GM12878 (cell line): Measurements from ENCODE around the gene ATP6V1C2. TPM values are rescaled to one million over a fixed set of nuclear protein-coding genes. Genes with fewer than 3 reads are reported as not detected.

Source experiments
- ATAC-seq: fragments of 200-7000 bp; cut with Tn5 transposase; 3 replicates; pipeline ENCODE4 v1.9.1; 2020; ENCODE audit warnings: mild to moderate bottlenecking, moderate library complexity
- BruUV-seq: library from RNA; stranded (reverse); fragments of 400-500 nt; replicated peaks from 2 replicates; lab custom pipeline; 2021; lab: Mats Ljungman, UMichigan
- CTCF ChIA-PET: fragments of 300-600 bp; sonication (Branson Sonifier 250); formaldehyde crosslinking; extraction: SDS; loops from one replicate; lab custom pipeline; 2021; ENCODE audit warnings: inconsistent platforms; lab: Yijun Ruan, JAX
- POLR2A ChIA-PET: fragments of 350-600 bp; formaldehyde crosslinking; extraction: SDS; loops from one replicate; lab custom pipeline; 2021; ENCODE audit warnings: inconsistent platforms; lab: Charles Lee
- RAD21 ChIA-PET: fragments of 300-600 bp; sonication (Branson Sonifier 250); formaldehyde crosslinking; loops from one replicate; lab custom pipeline; 2023; ENCODE audit warnings: antibody characterized with exemption; ENCODE audit not compliant: unreplicated experiment; lab: Charles Lee
- SMC1A ChIA-PET: fragments of 300-600 bp; sonication (Branson Sonifier 250); formaldehyde crosslinking; loops from one replicate; lab custom pipeline; 2023; ENCODE audit not compliant: unreplicated experiment, uncharacterized antibody; lab: Charles Lee
- DNase-seq: peaks from one replicate; pipeline ENCODE4 v3.0.0-alpha.2; 2011; ENCODE audit warnings: low read depth, low spot score
- FAIRE-seq: peaks from 3 replicates; lab custom pipeline; 2011; peaks lifted over from hg19 to GRCh38; lab: Jason Lieb, UNC
- H2AFZ ChIP-seq: 2 replicates; pipeline ENCODE4 v1.6.0; 2011; ENCODE audit warnings: low read depth, low read length, control low read depth; ENCODE audit not compliant: control insufficient read depth
- H3K27ac ChIP-seq: 2 replicates; pipeline ENCODE4 v1.5.1; 2011; ENCODE audit warnings: control low read depth; ENCODE audit not compliant: control insufficient read depth, insufficient read depth
- H3K27me3 ChIP-seq, 2 experiments: replicated peaks in 1 of 2; 2 replicates each; pipeline versions ENCODE4 v1.6.0 to v1.6.1; 2011; ENCODE audit warnings: low read length in 1 of 2; ENCODE audit not compliant: control insufficient read depth in 2 of 2, insufficient read depth in 2 of 2
- H3K36me3 ChIP-seq, 2 experiments: 2 replicates each; pipeline ENCODE4 v1.5.1; 2011; ENCODE audit warnings: low read length in 1 of 2; ENCODE audit not compliant: control insufficient read depth in 2 of 2, insufficient read depth in 2 of 2
- H3K4me1 ChIP-seq: 2 replicates; pipeline ENCODE4 v1.6.1; 2011; ENCODE audit warnings: mild to moderate bottlenecking, low read length, moderate library complexity, mixed read lengths; ENCODE audit not compliant: control insufficient read depth, insufficient read depth
- H3K4me2 ChIP-seq: 2 replicates; pipeline ENCODE4 v1.6.0; 2011; ENCODE audit warnings: control low read depth; ENCODE audit not compliant: control insufficient read depth, insufficient read depth
- H3K4me3 ChIP-seq: fragments of 200-600 bp; sonication (generic); 2 replicates; pipeline ENCODE4 v1.5.1; 2016
- H3K79me2 ChIP-seq: 2 replicates; pipeline ENCODE4 v1.6.0; 2011; ENCODE audit warnings: low read length; ENCODE audit not compliant: control insufficient read depth, insufficient read depth
- H3K9ac ChIP-seq: 2 replicates; pipeline ENCODE4 v1.8.0; 2011; ENCODE audit warnings: low read length, control low read depth, mixed read lengths; ENCODE audit not compliant: control insufficient read depth, insufficient read depth
- H3K9me3 ChIP-seq: replicated peaks from 3 replicates; pipeline ENCODE4 v1.5.1; 2011; ENCODE audit warnings: mild to moderate bottlenecking, low read length; ENCODE audit not compliant: control insufficient read depth, insufficient read depth
- H4K20me1 ChIP-seq: 2 replicates; pipeline ENCODE4 v1.6.0; 2011; ENCODE audit not compliant: control insufficient read depth, insufficient read depth
- CTCF ChIP-seq, 3 experiments: IDR thresholded peaks in 2 of 3; conservative IDR thresholded peaks in 1 of 3; 2 replicates each; pipeline ENCODE4 v1.5.1; 2011; ENCODE audit warnings: low read depth in 3 of 3, low read length in 3 of 3, mild to moderate bottlenecking in 3 of 3, control low read depth in 2 of 3, moderate library complexity in 2 of 3, inconsistent platforms in 1 of 3, mixed read lengths in 1 of 3; ENCODE audit not compliant: control insufficient read depth in 2 of 3, insufficient read depth in 1 of 3; ENCODE audit errors: extremely low read depth in 1 of 3
- E4F1 ChIP-seq: fragments of 450-650 bp; IDR thresholded peaks from 2 replicates; pipeline ENCODE4 v1.6.1; 2018; ENCODE audit warnings: borderline replicate concordance, mild to moderate bottlenecking; ENCODE audit not compliant: partially characterized antibody
- ZBTB33 ChIP-seq: fragments of 450-650 bp; IDR thresholded peaks from 2 replicates; pipeline ENCODE4 v1.6.1; 2017; ENCODE audit warnings: mild to moderate bottlenecking
- WGBS: methylation state at CpG from one replicate; pipeline ENCODE4 v1.1.6; 2016; ENCODE audit warnings: low lambda C conversion rate; ENCODE audit not compliant: insufficient replicate concordance, insufficient coverage; ENCODE audit errors: missing lambda C conversion rate; 5-methylcytosine and 5-hydroxymethylcytosine counted together
- in situ Hi-C: fragments of 300-500 bp; cut with MboI; formaldehyde crosslinking; loops from 9 replicates; pipeline ENCODE4 v1.14.3; 2018; ENCODE audit warnings: mixed read lengths
- intact Hi-C: fragments of 100-400 bp; cut with micrococcal nuclease; formaldehyde crosslinking; loops from one replicate; pipeline ENCODE4 v1.14.2; 2022; ENCODE audit not compliant: unreplicated experiment
- polyA plus RNA-seq, 11 experiments: library from polyadenylated mRNA; depleted of rRNA in 4 of 11; unstranded in 6 of 11; stranded (reverse) in 5 of 11; fragments of >200 nt; fragmentation: Nextera tagmentation in 4 of 11; fragmentation: Illumina TruSeq in 1 of 11; extraction: Ambion mirVana in 4 of 11; extraction: Trizol in 1 of 11; gene quantifications; 1 replicate in 1 of 11; 2 replicates in 10 of 11; pipeline versions ENCODE4 v1.2.1 to v1.2.3, GENCODE V29; 2011 to 2016; ENCODE audit warnings: inconsistent platforms in 2 of 11, missing spikeins in 2 of 11, low read depth in 1 of 11
- total RNA-seq, 4 experiments: library from RNA; depleted of rRNA in 3 of 4; stranded (reverse); fragments of >200 nt in 3 of 4; fragmentation: Illumina TruSeq in 1 of 4; extraction: Trizol in 1 of 4; gene quantifications; 2 replicates each; pipeline versions ENCODE4 v1.2.1 to v1.2.3, GENCODE V29; 2013 to 2021

The ATP6V1C2 gene
- total and polyA plus RNA-seq, 10 of the 15 experiments (the other 5 are each of a cell fraction or from before 2014, with no cell fraction given), result 0.04 to 1.5 (median 0.24) TPM; not detected in 1

- Histone ChIP-seq H3K27ac (no peak overlapping the region), H2AFZ (no peak overlapping the region), H3K27me3 (no peaks in the 10 kb centered on the region), H4K20me1 (0 out of 2 replicates have a peak, but pooled peaks cover 4% of the 10 kb centered on the region), H3K9ac (no peak overlapping the region), H3K79me2 (peaks cover 4% of the 10 kb centered on the region), H3K4me3 (no peak overlapping the region)
- in situ Hi-C loops, result no loop called here
- DNase-seq (no peak), ATAC-seq (no peak)
- WGBS, result 90% methylated on average over 17 of the region's 17 CpGs
- RAD21 ChIA-PET, result no interaction called here
- POLR2A ChIA-PET, result no interaction called here
- TF ChIP-seq ZBTB33 (peak; percentile 94), CTCF (IDR thresholded peaks at IDR 0.05 in 2 of 3, conservative IDR thresholded peaks at IDR 0.05 in 1 of 3; ENCODE audit: control insufficient read depth in 2 of 3, extremely low read depth in 1 of 3, insufficient read depth in 1 of 3, low read depth in 3 of 3, low read length in 3 of 3) (peak in 1 of 3 experiments; percentile 11; a peak in 1 of 6 replicates), E4F1 (no peak)
- TF ChIP-seq, all 136 proteins: peak for 2
- Histone ChIP-seq H3K4me1 (peaks cover 28% of the 10 kb centered on the region), H3K9me3 (no peaks in the 10 kb centered on the region), H3K4me2 (0 out of 2 replicates have a peak overlapping the region, but pooled peaks have one; percentile 35), H3K36me3 (peaks cover 16 to 49% of the 10 kb centered on the region in 2 experiments)
- intact Hi-C loops, result loop anchor here (2.0 kb wide), 1 partner anchor 18 kb away; no protein-coding TSS in a partner anchor
- ChIA-PET SMC1A (interaction anchor here (0.6 to 1.3 kb wide), 3 partner anchors 16 to 1827 kb away, joined by 3 to 4 read pairs (median 3); no protein-coding TSS in a partner anchor), CTCF (interaction anchor here (0.6 to 1.9 kb wide), 3 partner anchors 8 to 668 kb away, joined by 3 to 7 read pairs (median 3); no protein-coding TSS in a partner anchor)
- no peak for FAIRE-seq
- no TSS peak for BruUV-seq
Measured at GRCh38 chr2:10792660-10793400, 71.4 kb downstream of the ATP6V1C2 start.
